SJSA1 (cell line): ENCODE data around the gene TMEM50A. TPM values are rescaled to one million over a fixed set of nuclear protein-coding genes. Genes with fewer than 3 reads are reported as not detected.
"Not testable (repeated sequence)": the region's sequence is repeated elsewhere in the genome, so short reads cannot be mapped to it uniquely, and the experiment has no call there.

Experiments
- DNase-seq, 2 experiments: peaks; one replicate each; pipeline ENCODE4 v3.0.0-alpha.2; 2015 to 2020; ENCODE audit warnings: low spot score in 2 of 2, low read depth in 1 of 2
- H3K27ac ChIP-seq: fragments of 250-450 bp; sonication (Bioruptor Pico); 2 replicates; pipeline ENCODE4 v1.5.1; 2020; ENCODE audit warnings: mild to moderate bottlenecking, moderate library complexity
- H3K27me3 ChIP-seq: fragments of 250-450 bp; sonication (Bioruptor Pico); replicated peaks from 2 replicates; pipeline ENCODE4 v1.5.1; 2020; ENCODE audit warnings: mild to moderate bottlenecking, moderate library complexity
- H3K36me3 ChIP-seq: fragments of 250-450 bp; sonication (Bioruptor Pico); 2 replicates; pipeline ENCODE4 v1.5.1; 2020; ENCODE audit warnings: mild to moderate bottlenecking
- H3K4me1 ChIP-seq: fragments of 250-450 bp; sonication (Bioruptor Pico); replicated peaks from 2 replicates; pipeline ENCODE4 v1.6.1; 2021; ENCODE audit warnings: mild to moderate bottlenecking
- H3K4me3 ChIP-seq: fragments of 250-450 bp; sonication (Bioruptor Pico); 2 replicates; pipeline ENCODE4 v1.5.1; 2020; ENCODE audit warnings: mild to moderate bottlenecking
- H3K9me3 ChIP-seq: fragments of 250-450 bp; sonication (Bioruptor Pico); replicated peaks from 2 replicates; pipeline ENCODE4 v1.5.1; 2020; ENCODE audit warnings: mild to moderate bottlenecking
- total RNA-seq: library from RNA; depleted of rRNA; stranded (reverse); fragments of >200 nt; shearing (Covaris generic); gene quantifications from 2 replicates; pipeline ENCODE4 v1.2.3, GENCODE V29; 2014; rRNA removed

Gene TMEM50A
- 87.5 and 102 TPM in 2 replicates for total RNA-seq

DNA sequence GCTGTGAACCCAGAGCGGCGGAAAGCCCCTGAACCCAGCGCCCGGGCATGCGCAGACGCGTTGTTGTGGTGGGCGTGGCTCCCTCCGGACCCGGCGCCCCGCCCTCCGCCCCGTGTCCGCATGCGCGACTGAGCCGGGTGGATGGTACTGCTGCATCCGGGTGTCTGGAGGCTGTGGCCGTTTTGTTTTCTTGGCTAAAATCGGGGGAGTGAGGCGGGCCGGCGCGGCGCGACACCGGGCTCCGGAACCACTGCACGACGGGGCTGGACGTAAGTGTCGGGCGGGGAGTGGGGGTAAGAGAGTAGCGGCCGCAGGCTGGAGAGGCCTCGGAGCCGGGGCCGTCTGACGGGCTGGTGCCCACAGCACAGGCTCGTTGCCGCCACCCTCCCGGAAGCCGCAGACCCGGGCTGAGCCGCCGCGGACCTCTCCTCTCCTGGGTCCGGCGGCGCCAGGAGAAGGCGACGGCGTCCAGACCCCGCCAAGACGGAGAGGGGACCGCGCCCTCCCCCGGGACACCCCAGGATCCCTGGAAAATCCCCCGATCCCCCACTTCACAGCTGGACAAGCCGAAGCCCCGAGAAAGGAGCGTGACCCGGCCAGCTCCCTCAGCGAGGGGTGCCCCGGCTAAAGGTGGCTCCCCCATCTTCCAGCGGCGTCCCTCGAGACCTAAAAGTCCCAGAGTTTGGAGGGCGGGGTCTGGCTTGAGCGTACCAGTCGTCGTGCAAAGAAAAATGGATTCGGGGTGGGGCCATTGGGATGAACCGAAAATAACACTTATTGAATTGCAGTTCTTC is at the start of gene TMEM50A:
Gene TMEM50A, plus strand, starts transcription at position 147 of the 794 bp plus-strand sequence. CDS start 2,153 bp downstream, outside the sequence.
- H3K27ac ChIP-seq = peak within 1 kb of the TSS; percentile 78
- peak within 1 kb of the TSS; percentile 85 for H3K4me3 ChIP-seq
- H3K9me3 ChIP-seq = no peaks in the 10 kb centered on the region
- 0 out of 2 replicates have a peak, but pooled peaks cover 2% of the 10 kb centered on the region for H3K27me3 ChIP-seq
- H3K36me3 ChIP-seq = peaks cover 20% of the 10 kb centered on the region
- peaks cover 7% of the 10 kb centered on the region for H3K4me1 ChIP-seq
- peak; percentile 91 to 94 for DNase-seq

GRCh38 chr1:25288573-25289101 is 49.5 kb upstream of the TMEM50A start:
- H3K4me3 ChIP-seq, DNase-seq, H3K4me1 ChIP-seq, H3K36me3 ChIP-seq, H3K27me3 ChIP-seq, H3K27ac ChIP-seq, H3K9me3 ChIP-seq: not testable (repeated sequence)

GRCh38 chr1:25290043-25290442 is 48.1 kb upstream of the TMEM50A start:
- not testable (repeated sequence) for H3K36me3 ChIP-seq, H3K27ac ChIP-seq, H3K4me3 ChIP-seq, H3K4me1 ChIP-seq, H3K27me3 ChIP-seq, H3K9me3 ChIP-seq, DNase-seq

DNA sequence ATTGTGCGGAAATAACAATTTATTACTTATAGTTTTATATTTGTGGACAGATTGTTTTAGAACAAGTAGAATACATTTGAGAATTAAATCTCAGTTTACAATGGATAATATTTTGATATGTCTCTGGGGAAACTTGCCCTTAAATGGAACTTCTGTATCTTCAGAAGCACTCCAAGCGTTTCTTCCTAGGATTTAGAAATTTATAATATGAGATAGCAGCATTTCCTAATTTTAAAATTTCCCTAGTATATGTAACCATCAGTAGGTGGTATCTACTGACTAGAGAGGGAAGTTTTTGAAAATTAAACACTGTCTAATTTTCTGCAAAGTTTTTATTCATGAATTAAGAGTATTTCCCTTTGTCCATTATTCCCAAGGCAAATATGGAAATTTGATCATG is 44.7 kb upstream of the TMEM50A start:
- not testable (repeated sequence) for DNase-seq, H3K27ac ChIP-seq, H3K36me3 ChIP-seq, H3K9me3 ChIP-seq, H3K4me3 ChIP-seq, H3K27me3 ChIP-seq, H3K4me1 ChIP-seq

DNA sequence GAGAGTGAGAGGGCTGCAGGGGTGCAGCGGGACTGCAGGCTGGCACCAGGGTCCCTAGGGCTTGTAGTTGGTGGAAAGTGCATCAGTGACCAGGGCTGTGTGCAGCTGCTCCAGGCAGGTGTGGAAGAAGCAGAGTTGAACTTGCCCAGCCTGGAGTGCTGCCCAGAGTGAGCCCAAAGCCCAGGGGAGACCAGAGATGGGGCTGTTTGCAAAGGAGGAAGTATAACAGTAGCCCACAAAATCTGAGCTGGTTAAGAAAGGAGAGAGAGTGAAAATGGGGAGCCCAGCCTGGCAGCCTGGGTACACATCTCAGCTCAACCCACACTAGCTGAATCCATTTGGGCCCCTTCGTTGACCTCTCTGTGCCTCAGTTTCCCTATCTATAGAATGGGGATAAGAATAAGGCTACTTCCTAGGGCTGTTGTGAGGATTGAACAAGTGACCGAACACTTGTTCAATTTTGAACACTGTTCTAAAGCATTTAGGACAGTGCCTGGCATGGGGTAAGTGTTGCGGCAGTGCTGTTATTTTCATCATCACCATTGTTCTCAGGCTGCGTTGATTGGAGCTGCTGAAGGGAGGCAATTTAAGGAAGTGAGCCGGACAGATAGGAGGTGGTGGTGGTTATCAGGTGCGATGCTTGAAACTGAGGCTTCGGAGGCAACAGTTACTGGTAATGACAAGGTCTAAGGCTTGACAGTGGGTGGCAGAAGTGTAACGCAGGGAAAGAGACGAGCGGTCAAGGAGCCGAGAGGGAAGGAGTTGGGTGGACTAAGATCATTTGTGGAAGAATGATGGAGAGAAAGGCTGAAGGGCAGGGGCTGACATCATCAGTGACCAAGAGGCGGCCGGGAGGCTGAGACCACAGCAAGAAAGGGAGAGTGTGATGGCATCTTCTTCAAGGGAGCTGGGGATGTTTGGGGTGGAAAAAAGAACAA is 43.0 kb upstream of the TMEM50A start:
- not testable (repeated sequence) for H3K27ac ChIP-seq, DNase-seq, H3K4me3 ChIP-seq

GRCh38 chr1:25296501-25296900 is 41.6 kb upstream of the TMEM50A start:
- not testable (repeated sequence) for H3K36me3 ChIP-seq, H3K27ac ChIP-seq, H3K4me1 ChIP-seq, DNase-seq, H3K4me3 ChIP-seq, H3K27me3 ChIP-seq, H3K9me3 ChIP-seq

More for the DNA sequence above, 43.0 kb upstream of the TMEM50A start:
- H3K4me1 ChIP-seq, H3K9me3 ChIP-seq, H3K27me3 ChIP-seq, H3K36me3 ChIP-seq: not testable (repeated sequence)

DNA sequence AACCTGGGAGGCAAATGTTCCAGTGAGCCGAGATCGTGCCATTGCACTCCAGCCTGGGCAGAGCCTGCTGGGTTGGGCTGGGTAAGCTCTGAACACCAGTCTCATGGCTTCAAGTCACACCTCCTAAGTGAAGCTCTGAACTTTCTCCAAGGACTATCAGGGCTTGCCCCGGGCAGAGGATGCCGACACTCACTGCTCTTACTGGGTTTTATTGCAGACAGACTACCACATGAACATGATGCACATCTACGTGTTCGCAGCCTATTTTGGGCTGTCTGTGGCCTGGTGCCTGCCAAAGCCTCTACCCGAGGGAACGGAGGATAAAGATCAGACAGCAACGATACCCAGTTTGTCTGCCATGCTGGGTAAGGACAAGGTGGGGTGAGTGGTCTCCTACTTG is 37.4 kb upstream of the TMEM50A start:
- not testable (repeated sequence) for H3K4me3 ChIP-seq, DNase-seq, H3K4me1 ChIP-seq, H3K27me3 ChIP-seq, H3K36me3 ChIP-seq, H3K9me3 ChIP-seq, H3K27ac ChIP-seq

GRCh38 chr1:25302330-25302729 is 35.8 kb upstream of the TMEM50A start:
- not testable (repeated sequence) for H3K36me3 ChIP-seq, DNase-seq

DNA sequence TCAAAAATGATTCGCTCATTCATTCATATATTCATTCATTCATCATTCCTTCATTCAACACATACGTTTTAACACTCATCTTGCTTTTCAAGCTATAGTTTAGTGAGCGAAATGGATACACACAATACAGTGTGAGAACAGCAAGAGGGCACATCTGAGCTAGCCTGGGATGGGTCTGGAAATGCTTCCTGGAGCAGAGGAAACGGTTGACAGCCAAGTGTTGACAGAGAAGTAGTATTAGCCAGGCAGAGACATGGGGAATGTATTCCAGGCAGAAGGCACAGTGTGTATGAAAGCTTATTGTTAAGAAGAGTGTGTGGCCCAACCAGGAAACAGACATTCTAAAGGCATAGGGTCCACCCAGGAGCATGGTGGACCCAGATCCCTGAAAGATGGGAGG is 33.2 kb upstream of the TMEM50A start:
- not testable (repeated sequence) for H3K27ac ChIP-seq, DNase-seq, H3K36me3 ChIP-seq, H3K4me1 ChIP-seq, H3K27me3 ChIP-seq, H3K9me3 ChIP-seq, H3K4me3 ChIP-seq

More at GRCh38 chr1:25302330-25302729, 35.8 kb upstream of the TMEM50A start:
- H3K27me3 ChIP-seq, H3K9me3 ChIP-seq, H3K4me3 ChIP-seq, H3K27ac ChIP-seq, H3K4me1 ChIP-seq: not testable (repeated sequence)

DNA sequence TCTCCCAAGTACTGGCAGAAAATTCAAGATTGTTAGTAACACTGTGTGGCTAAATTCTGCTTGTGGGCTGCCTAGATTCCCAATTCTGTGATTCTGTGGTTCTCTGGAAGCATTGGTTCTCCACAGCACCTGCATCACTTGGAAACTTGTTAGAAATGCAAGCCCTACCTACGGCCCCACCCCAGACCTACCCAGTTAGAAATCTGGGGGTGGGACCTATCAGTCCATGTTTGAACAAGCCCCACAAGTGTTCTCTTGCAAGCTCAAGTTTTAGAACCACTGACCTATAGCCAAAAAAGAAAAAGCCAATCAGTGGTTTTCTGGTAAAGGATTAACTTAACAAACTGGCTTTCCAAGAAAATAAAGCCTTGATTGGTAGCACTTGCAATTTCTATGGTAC is 30.0 kb upstream of the TMEM50A start:
- H3K27ac ChIP-seq, H3K9me3 ChIP-seq, H3K36me3 ChIP-seq, H3K27me3 ChIP-seq, H3K4me3 ChIP-seq, DNase-seq, H3K4me1 ChIP-seq: not testable (repeated sequence)

GRCh38 chr1:25309085-25309484 is 29.0 kb upstream of the TMEM50A start:
- not testable (repeated sequence) for H3K27me3 ChIP-seq, H3K4me1 ChIP-seq, DNase-seq, H3K27ac ChIP-seq, H3K9me3 ChIP-seq, H3K4me3 ChIP-seq, H3K36me3 ChIP-seq

DNA sequence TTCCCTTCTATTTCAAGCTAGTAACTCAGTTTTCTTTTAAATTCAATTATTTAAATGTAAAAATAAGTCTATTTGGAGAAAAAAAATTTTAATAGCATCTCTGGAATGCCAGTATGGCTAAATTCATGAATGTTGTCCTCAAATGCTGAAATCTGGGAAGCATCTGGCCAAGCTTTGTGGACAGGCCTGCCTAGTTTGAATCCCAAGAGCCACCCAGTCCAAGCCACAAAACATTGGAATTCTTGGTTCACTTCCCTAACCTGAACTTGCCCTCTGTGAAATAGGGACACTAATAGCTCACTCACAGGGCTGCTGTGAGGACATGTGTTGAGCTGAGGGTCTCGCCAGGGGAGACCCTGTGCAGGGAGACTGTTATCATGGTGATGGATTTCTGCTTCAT is 28.6 kb upstream of the TMEM50A start:
- H3K4me3 ChIP-seq, H3K27ac ChIP-seq, H3K36me3 ChIP-seq, H3K27me3 ChIP-seq, DNase-seq, H3K9me3 ChIP-seq, H3K4me1 ChIP-seq: not testable (repeated sequence)

DNA sequence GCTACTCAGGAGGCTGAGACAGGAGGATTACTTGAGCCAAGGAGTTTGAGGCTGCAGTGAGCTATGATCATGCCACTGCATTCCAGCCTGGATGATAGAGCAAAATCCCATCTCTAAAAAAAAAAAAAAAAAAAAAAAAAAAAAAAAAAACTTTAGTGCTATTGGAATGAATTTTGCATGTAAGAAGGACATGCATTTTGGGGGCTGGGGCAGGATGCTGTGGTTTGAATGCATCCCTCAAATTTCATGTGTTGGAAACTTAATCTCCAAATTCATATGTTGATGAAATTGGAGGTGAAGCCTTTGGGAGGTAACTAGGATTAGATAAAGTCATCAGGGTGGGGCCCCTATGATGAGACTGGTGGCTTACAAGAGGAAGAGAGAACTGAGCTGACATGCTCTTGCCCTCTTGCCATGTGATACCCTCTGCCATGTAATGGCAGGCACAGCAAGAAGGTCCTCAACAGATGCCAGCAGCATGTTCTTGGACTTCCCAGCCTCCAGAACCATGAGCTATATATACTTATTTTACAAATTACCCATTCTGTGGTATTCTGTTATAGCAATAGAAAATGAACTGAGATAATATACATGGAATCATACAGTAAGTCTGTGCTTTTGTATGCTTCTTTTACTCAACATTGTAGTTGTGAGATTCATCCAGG is 25.2 kb upstream of the TMEM50A start:
- not testable (repeated sequence) for H3K4me1 ChIP-seq, H3K4me3 ChIP-seq, H3K9me3 ChIP-seq, DNase-seq, H3K36me3 ChIP-seq, H3K27me3 ChIP-seq, H3K27ac ChIP-seq
